ENCODE data around the gene P2RX3.

DNA sequence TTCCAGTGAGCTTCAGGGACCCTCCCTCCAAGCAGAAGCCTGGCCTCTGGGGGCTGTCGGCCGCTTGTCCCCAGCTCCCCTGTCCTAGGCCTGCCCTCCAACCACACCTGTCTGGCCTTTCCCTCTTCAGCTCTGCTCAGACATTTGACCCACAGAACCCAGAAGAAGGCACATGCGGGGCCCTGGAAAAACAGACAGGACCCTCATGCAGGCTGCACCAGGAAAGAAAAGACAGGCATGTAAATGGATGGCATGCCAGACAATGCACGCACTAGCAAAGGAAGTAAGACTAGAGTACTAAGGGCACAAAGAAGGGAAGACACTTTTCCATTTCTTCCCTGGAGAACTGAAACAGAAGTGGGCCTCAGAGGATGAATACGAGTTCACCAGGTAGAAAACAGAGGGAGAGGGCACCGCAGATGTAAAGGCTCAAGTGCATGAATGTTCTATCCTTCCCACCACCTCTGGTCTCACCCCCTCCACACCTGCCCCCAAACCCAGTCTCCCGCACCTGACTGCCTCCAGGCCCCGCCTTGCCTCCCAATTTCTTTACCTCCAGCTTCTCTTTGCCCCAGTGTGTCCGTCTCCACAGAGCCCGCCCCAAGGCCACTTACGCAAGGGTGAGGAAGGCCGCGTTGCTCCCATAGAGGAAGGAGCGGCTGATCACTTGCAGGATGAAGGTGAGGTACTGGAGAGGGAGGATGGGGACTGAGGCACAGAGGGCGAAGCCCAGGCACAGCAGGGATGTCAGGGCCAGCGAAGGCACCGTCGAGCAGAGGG is 71.4 kb downstream of the P2RX3 start:
- TF ChIP-seq, protein P1, sequence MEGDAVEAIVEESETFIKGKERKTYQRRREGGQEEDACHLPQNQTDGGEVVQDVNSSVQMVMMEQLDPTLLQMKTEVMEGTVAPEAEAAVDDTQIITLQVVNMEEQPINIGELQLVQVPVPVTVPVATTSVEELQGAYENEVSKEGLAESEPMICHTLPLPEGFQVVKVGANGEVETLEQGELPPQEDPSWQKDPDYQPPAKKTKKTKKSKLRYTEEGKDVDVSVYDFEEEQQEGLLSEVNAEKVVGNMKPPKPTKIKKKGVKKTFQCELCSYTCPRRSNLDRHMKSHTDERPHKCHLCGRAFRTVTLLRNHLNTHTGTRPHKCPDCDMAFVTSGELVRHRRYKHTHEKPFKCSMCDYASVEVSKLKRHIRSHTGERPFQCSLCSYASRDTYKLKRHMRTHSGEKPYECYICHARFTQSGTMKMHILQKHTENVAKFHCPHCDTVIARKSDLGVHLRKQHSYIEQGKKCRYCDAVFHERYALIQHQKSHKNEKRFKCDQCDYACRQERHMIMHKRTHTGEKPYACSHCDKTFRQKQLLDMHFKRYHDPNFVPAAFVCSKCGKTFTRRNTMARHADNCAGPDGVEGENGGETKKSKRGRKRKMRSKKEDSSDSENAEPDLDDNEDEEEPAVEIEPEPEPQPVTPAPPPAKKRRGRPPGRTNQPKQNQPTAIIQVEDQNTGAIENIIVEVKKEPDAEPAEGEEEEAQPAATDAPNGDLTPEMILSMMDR (conservative IDR thresholded peaks at IDR 0.05) = no peak
- no peak for TF ChIP-seq ZFX (IDR thresholded peaks at IDR 0.05)

All from C4-2B (cell line).